ENCODE results near the gene BZW2.

DNA sequence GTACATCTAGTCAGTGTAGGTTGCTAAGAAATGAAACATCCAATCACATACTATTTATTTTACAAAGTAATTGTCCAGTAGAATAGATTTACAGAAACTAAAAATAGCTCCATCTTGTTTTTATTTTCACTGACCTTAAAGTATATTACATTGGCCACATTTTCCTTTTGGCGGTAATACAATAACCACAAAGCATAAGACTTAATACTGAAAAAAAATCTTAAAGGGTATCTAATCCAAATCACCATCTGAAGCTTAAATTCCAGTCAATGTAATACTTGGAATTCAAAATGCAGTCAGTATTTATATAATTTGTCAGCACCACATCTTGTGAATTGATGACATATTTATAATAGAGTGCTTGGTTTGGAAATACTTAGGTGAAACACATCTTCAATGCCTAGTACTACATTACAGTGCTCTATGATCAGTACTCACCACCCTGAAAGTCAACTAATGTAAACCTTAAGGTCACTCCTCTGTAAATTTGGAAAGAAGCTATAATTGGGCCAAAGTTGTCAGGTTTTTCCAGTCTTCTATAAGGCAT, 9.4 kb upstream of the BZW2 start:
- no peak for TF ChIP-seq POLR2A (IDR thresholded peaks at IDR 0.05; ENCODE audit: low read length)
- TF ChIP-seq GATA1 (IDR thresholded peaks at IDR 0.05; ENCODE audit: low read depth, low read length), result no peak
